Measurements from ENCODE around the gene GPR89B.
"Not testable (repeated sequence)": the region's sequence is repeated elsewhere in the genome, so short reads cannot be mapped to it uniquely, and the experiment has no call there.

GPR89B gene

DNA sequence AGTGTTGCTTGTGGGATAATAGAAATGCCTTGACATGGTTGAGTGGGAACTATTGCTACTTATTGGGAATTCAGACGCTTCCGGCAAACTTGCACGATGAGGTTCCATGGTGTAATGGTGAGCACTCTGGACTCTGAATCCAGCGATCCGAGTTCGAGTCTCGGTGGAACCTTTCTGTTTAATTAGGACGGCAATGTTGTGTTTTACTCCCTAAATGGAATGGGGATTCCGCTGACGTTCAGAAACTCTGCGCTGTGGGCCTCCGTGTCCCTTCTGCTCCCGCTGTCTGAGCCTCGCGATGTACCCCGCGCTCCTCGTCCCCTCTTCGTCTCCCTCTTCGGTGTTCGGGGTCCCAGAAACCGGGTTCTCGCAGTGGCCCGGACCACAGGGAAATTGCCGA is 104.5 kb downstream of the GPR89B start:
- DNase-seq (ENCODE audit: low read depth) = not testable (repeated sequence)

DNA sequence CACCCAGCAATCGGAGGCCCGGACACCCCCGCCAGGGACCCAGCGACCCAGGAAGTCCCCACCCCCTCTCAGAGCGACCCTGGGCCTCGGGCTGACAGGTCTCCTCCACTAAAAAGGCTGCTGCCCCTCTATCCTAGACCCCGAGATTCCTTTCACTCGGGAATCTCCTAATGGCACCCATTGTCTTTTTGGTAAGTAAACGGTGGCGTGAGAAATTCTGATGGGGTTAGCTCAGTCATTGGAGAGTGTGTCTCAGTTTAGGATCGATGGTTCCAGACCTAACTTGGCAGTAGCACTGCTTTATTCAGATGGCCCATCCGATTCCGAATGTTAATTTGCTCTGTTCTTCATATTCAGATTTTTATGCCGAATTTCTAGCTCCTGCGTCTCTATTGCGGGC is 104.9 kb downstream of the GPR89B start:
- not testable (repeated sequence) for DNase-seq (ENCODE audit: low read depth)

DNA sequence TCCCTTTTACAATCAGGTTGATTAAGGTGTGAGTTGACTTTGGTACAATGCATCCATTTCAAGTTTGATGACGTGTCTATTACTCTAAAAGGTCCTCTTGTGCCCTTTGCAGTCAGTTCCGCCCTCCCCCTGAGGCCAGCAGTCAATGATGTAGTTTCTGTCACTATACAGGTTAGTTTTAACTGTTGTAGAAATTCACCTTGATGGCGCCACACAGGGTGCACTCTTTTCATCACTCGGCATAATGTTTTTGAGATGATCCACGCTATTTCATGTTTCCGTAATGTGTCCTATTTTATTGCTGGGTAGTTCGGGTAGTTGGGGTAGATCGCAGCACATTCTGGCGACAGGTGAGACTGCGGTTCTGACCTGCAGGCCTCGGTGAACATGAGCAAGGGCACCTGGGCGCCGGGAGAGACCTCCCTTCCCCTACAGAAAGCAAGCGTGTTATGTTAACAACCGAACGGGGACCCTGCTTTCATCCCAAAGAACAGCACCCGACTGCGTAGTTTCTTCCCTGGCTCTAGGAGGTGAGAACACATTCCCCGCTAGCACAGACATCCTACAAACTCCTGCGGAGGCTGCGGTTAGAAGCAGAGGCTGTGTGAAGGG is 109.7 kb downstream of the GPR89B start:
- not testable (repeated sequence) for DNase-seq (ENCODE audit: low read depth)

DNA sequence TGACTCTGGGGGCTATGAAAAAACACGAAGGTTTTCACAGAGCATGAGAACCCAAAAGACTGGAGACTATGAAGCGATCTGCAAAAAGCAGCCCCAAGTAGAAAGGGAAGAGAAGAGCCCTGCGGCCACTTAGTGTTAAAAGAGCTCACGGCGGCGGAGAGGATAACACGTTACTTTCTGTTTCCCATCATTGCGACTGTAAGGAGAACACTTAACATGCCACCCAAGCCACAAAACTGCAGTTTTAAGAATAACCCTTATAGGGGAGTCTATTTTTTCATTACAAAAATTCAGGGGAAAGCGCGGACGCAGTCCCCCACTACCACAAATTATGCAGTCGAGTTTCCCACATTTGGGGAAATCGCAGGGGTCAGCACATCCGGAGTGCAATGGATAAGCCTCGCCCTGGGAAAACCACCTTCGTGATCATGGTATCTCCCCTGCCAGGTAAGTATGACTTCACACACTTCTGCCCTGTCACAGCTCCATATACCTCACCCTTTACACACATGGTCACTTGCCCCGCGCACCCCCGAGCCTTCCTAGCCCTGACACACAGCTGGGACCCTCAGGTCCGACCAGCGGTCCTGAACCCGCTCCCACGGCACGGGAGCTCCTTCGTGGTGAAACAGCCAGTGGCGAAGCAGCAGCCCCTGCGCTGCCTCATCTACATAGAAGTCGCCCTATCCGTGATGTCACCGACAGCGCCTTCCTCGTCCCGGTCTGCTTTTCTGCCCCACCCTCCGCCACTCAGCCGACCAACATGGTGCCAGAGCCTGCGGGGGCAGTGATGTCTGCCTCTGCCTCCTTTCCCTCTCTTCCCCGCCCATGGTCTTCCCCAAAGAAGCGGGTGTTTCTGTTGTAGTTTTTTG is 110.5 kb downstream of the GPR89B start:
- DNase-seq (ENCODE audit: low read depth) = peak; percentile 24

Measured in stimulated activated CD4-positive, alpha-beta T cell treated with anti-CD3 and anti-CD28 coated beads, Interleukin-2, amount 100 ng/mL, for 4 hours (primary cell).